Measurements from ENCODE around the gene ABCB4.

ABCB4 gene

GRCh38 chr7:87475359-87476178 lies at the start of gene ABCB4:
Gene ABCB4, minus strand, starts transcription at chr7:87475680. Its CDS starts 215 bp downstream, at chr7:87475465.
- no peak for DNase-seq

DNA sequence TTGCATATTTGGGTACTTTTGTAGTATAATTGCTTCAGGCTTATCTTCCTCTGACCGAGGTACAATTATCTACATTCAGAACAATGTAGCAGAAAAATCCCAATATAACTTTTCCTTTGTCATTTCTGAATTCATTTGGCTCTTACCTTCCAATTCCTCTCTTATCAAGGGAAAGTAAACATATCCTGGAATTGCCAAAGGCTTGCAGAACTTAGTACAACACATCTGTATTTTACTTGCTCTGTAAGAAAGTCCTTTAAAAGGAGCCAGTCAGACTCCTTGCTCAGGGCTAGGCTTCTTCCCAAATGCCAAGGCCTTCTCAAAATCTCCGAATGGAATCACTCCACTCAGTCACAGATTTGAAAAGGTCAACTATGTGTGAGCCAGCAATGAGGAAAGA lies 43.3 kb upstream of the ABCB4 start:
- no peak for DNase-seq

DNA sequence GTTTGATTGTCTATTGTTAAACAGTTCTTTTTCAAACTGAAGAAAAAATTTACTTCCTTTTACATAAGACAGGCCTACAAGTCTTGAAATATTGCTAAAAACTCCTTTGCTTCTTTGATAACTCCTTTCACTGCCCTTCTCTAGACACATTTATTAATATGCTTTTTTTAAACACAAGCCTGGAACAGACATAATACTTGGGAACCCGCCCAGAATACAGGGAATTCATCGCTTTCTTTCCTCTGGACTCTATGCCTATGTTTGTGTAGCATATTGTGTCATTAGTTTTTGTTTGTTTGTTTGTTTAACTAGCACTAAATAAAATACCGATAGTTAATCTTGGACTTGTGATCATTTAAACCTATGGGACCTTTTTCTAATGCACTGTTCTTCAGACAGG lies 42.4 kb upstream of the ABCB4 start:
- no peak for DNase-seq

DNA sequence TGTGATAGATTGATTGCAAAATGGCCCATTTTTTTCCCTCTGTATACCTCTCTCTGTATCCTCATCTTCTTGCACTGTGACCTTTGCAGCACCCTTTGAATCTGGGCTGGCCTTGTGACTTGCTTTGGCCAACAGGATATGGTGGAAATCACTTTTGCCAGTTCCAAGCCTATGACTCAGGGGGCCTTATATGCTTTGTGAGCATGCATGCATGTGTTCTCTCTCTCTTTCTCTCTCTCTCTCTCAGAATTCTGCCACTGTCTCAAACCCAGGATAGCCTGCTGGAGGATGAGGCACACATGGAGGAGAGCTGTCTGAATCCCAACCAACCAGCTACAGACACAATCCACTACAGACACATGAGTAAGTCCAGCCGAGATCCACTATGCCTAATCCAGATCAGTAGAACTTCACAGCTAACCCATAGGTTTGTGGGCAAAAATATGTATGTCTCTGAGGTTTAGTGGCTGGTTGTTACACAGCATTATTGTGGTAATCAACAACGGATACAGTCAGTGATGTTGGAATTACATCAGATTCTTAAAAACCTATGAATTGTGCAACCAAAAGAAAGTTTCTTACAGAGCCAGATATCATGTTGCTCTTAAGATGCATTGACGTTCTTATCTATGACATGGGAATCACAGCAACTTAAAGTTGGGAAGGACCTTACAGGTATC lies 41.8 kb upstream of the ABCB4 start:
- DNase-seq = no peak

DNA sequence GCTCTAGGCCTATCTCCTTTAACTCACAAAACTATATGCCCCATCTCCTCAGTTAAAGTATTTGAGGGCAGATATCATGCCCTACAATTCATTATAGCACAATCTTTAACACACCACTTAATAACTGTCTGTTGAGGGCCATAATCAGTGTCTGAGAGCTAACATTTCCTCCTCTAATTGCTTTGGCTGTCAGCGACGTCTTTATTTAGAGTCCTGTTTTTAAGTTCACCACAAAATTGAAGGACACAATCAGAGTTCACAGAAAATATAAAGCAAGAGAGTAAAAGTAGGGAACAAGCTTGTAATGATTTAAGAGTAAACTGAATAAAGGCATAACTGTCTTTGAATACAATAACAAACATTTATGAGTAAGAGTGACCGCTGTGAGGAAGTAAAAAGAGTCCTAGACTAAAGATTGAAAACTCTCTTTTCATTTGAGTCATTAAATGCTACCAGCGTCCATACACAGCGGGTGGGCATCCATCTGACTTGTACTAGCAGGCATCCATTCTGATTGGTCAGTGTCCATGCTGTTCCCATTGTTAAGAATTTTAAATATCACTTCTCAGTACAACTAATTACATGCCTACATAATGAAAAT lies 38.4 kb upstream of the ABCB4 start:
- no peak for DNase-seq

- DNase-seq = no peak
Observed at GRCh38 chr7:87512906-87513305, 37.4 kb upstream of the ABCB4 start.

GRCh38 chr7:87511510-87511909 lies 36.0 kb upstream of the ABCB4 start:
- DNase-seq = no peak

GRCh38 chr7:87510411-87510875 lies 35.0 kb upstream of the ABCB4 start:
- DNase-seq = peak; percentile 65

DNA sequence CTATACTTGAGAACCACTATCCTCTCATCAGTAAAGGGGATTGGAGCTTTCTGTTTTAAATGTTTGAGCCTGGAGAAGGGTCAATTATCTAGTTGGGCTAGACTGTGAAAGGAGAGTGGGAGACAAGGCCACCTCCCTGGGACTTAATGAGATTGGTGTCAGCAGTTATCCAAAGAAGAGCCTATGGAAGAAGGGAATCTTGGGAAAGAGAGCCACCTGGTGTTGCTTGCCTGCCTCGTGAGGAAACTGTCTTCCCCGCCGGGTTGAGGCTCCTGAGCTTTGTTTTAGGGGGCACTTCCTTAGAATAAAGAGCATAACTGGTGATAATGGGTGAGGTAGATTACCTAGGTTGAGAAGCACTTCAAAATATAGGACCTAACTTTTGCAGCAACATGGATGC lies 32.0 kb upstream of the ABCB4 start:
- DNase-seq = no peak

DNA sequence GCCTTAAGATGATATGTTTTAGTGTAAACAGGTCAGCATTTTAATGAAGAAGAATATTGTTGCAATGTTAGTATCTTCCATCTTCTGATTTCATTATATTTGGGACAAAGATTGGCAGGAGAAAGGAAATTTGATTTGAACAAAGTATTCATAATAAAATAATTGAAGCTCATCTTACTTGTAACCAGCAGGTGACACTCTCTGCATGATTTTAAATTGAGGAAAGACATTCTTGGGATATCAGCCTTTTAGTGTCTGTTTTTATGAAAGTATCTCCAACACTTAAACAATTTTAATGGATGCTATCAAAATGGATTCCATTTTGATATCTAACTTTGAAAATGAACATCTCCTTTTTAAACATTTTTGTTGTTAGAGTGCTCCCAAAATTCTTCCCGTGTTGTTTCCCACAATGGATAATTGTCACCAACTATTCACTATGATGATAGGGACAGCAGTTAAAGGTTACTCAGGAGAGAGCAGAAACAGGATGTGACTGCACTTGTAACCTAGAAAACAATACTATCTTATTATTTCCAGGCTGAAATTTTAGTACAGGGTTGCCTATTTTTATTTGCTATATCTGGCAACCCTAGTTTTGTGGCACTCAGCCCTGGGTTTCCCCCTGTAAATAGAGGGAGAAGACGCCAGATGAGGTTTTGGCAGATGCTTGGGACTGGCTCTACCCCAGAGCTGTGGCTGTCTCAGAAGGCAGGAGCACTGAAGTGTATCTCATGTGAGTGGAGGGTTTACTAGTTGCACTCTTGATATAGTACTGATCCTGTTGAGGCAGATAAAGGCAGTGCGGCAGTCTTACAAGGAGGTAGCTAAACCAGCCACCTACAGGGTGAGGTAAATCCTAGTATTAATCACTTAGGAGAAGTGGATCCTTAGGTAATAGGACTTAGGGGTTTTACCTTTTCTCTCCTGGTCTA lies 31.0 kb upstream of the ABCB4 start:
- peak; percentile 25 for DNase-seq

GRCh38 chr7:87505557-87506245 lies 30.2 kb upstream of the ABCB4 start:
- no peak for DNase-seq

- no peak for DNase-seq
Observed at GRCh38 chr7:87505122-87505521, 29.6 kb upstream of the ABCB4 start.

- DNase-seq = no peak
Observed at GRCh38 chr7:87499494-87499893, 24.0 kb upstream of the ABCB4 start.

- DNase-seq = no peak
Observed at GRCh38 chr7:87498893-87499292, 23.4 kb upstream of the ABCB4 start.

- DNase-seq = no peak
Observed at GRCh38 chr7:87497482-87497881, 22.0 kb upstream of the ABCB4 start.

GRCh38 chr7:87495366-87495765 lies 19.9 kb upstream of the ABCB4 start:
- DNase-seq = no peak

GRCh38 chr7:87494454-87494853 lies 19.0 kb upstream of the ABCB4 start:
- DNase-seq = no peak

DNA sequence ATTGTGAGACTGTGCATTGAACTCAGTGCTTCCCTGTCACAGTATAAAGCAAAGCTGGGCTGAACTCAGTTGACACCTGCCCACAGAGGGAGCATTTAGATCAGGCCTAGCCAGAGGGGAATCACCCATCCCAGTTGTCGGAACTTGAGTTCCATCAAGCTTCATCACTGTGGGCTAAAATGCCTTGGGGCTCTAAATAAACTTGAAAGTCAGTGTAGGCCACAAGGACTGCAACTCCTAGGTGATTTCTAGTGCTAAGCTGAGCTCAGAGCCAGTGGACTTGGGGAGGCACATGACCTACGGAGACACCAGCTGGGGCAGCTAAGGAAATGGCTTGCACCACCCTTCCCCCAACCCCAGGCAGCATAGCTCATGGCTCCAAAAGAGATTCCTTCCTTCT lies 7.7 kb upstream of the ABCB4 start:
- no peak for DNase-seq

DNA sequence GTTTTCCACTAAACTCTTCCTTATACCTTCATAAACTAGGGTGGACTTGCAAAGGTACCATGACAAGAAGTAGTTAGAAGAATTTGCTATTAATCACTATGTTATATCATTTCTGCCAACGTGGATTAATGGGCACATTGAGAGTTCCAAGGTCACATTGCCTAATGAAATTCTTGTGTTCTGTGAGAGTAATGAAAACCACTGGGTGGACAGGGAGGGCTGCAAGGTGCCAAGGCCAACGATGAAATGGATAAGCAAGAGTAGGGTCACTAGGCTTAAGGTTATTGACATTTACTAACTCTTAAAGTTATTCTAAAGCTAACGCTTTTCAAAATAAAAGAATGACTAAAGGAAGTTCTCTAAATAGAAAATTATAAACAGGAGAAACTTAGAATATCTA lies 6.6 kb upstream of the ABCB4 start:
- no peak for DNase-seq

DNA sequence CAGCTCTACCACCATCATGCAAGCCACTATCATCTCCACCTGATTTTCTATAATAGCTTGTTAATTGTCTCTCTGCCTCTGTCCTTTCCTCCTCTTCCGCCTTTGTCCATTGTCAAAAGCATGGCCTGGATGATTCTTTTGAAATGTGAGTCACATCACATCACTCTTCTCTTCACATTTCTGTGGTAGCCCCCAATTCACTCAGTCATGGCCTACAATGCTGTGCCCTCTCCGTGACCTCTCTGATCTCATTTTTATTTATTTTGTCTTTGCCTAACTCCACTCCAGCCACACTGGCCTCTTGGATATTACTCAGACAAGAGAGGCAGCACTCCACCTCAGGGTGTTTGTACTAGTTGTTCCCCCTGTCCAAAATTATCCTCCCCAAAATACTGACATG lies 4.9 kb upstream of the ABCB4 start:
- no peak for DNase-seq

GRCh38 chr7:87479951-87480350 lies 4.5 kb upstream of the ABCB4 start:
- DNase-seq = no peak

DNA sequence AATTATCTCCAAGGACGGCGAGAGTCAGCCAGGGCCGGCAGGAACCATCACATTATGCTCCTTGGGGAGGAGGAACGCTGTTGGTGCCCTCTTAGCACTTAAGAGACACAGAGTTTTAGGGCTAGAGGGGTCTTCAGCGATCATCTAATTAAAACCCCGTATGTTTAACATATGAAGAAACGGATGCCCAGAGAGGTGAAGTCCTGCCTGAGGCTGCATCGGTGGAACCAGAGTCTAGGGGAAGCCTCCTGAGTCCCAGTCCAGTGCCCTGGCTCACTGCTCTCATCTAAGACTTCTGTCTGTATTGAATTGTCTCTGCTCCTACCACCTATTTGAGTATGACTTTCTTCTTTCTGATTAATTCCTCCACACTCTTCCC lies 688 bp upstream of the ABCB4 start:
- no peak for DNase-seq
